PC-9 (cell line): ENCODE measurements around the gene CDH22. TPM values are rescaled to one million over a fixed set of nuclear protein-coding genes. Genes with fewer than 3 reads are reported as not detected.

Experiments used
- BruUV-seq: library from RNA; stranded (reverse); fragments of 400-500 nt; replicated peaks from 2 replicates; lab custom pipeline; 2021; lab: Mats Ljungman, UMichigan
- CTCF ChIA-PET: fragments of 300-600 bp; sonication (Branson Sonifier 250); formaldehyde crosslinking; loops from one replicate; lab custom pipeline; 2022; ENCODE audit warnings: antibody characterized with exemption; lab: Charles Lee
- POLR2A ChIA-PET: fragments of 300-600 bp; sonication (Branson Sonifier 250); formaldehyde crosslinking; loops from one replicate; lab custom pipeline; 2022; ENCODE audit warnings: antibody characterized with exemption; ENCODE audit not compliant: unreplicated experiment; lab: Charles Lee
- DNase-seq, 2 experiments: peaks; one replicate each; pipeline versions ENCODE4 v3.0.0 to v3.0.0-alpha.2; 2015 to 2022; ENCODE audit warnings: mixed read lengths in 1 of 2
- H2AFZ ChIP-seq: fragments of 200-600 bp; sonication (generic); 2 replicates; pipeline ENCODE4 v1.8.1; 2017; ENCODE audit warnings: antibody characterized with exemption
- H3F3A ChIP-seq: fragments of 200-600 bp; sonication (generic); 2 replicates; pipeline ENCODE4 v1.8.1; 2017; ENCODE audit warnings: antibody characterized with exemption, mild to moderate bottlenecking, low read depth; ENCODE audit not compliant: insufficient read depth
- H3K27ac ChIP-seq: fragments of 200-600 bp; sonication (generic); 2 replicates; pipeline ENCODE4 v1.6.1; 2016; ENCODE audit warnings: mixed run types
- H3K27me3 ChIP-seq: fragments of 200-600 bp; sonication (generic); 2 replicates; pipeline ENCODE4 v1.6.1; 2016; ENCODE audit warnings: low read depth, mixed run types; ENCODE audit not compliant: insufficient read depth
- H3K36me3 ChIP-seq: fragments of 200-600 bp; sonication (generic); 2 replicates; pipeline ENCODE4 v1.6.1; 2016; ENCODE audit warnings: low read depth, mixed run types
- H3K4me1 ChIP-seq: fragments of 200-600 bp; sonication (generic); replicated peaks from 2 replicates; pipeline ENCODE4 v1.6.1; 2016; ENCODE audit warnings: mixed run types; ENCODE audit not compliant: insufficient read depth
- H3K4me2 ChIP-seq: fragments of 200-600 bp; sonication (generic); 2 replicates; pipeline ENCODE4 v1.6.1; 2017; ENCODE audit warnings: mixed run types
- H3K4me3 ChIP-seq: fragments of 200-600 bp; sonication (generic); 2 replicates; pipeline ENCODE4 v1.6.1; 2016; ENCODE audit warnings: mixed run types
- H3K79me2 ChIP-seq: fragments of 200-600 bp; sonication (generic); 2 replicates; pipeline ENCODE4 v1.6.1; 2017; ENCODE audit warnings: low read depth, mixed run types
- H3K9me2 ChIP-seq: fragments of 200-600 bp; sonication (generic); 2 replicates; pipeline ENCODE4 v1.8.1; 2017; ENCODE audit warnings: mild to moderate bottlenecking; ENCODE audit not compliant: insufficient read depth
- H3K9me3 ChIP-seq: fragments of 200-600 bp; sonication (generic); 2 replicates; pipeline ENCODE4 v1.8.1; 2016; ENCODE audit warnings: low read depth; ENCODE audit not compliant: insufficient read depth
- H4K20me1 ChIP-seq: fragments of 200-600 bp; sonication (generic); 2 replicates; pipeline ENCODE4 v1.8.1; 2017; ENCODE audit not compliant: insufficient read depth
- CTCF ChIP-seq: fragments of 200-600 bp; sonication (generic); conservative IDR thresholded peaks from 2 replicates; pipeline ENCODE4 v1.6.1; 2017; ENCODE audit warnings: mixed run types, antibody characterized with exemption, mild to moderate bottlenecking, moderate library complexity
- EZH2 ChIP-seq: fragments of 200-600 bp; sonication (generic); IDR thresholded peaks from 2 replicates; pipeline ENCODE4 v1.8.0; 2017; ENCODE audit warnings: antibody characterized with exemption, low read depth
- intact Hi-C: fragments of 100-400 bp; cut with micrococcal nuclease; formaldehyde crosslinking; loops from one replicate; pipeline ENCODE4 v1.10.0; 2022; ENCODE audit not compliant: unreplicated experiment
- total RNA-seq: library from RNA; stranded (reverse); gene quantifications from 2 replicates; pipeline ENCODE4 v1.2.3, GENCODE V29; 2021

The CDH22 gene
- total RNA-seq, 1 experiment from 2014 or later, result not detected

- no peak overlapping the region for H3K27ac ChIP-seq
- CTCF ChIA-PET, result no interaction called here
- no peaks in the 10 kb centered on the region for H3K9me2 ChIP-seq
- no peak overlapping the region for H3K4me2 ChIP-seq
- no peaks in the 10 kb centered on the region for H3K9me3 ChIP-seq
- H3K4me1 ChIP-seq, result no peaks in the 10 kb centered on the region
- intact Hi-C loops, result no loop called here
- H2AFZ ChIP-seq, result no peak overlapping the region
- H3F3A ChIP-seq, result no peaks in the 10 kb centered on the region
- POLR2A ChIA-PET, result no interaction called here
- H3K27me3 ChIP-seq, result peaks cover 99% of the 10 kb centered on the region
- TF ChIP-seq CTCF (no peak), EZH2 (no peak)
- H4K20me1 ChIP-seq, result no peaks in the 10 kb centered on the region
- H3K4me3 ChIP-seq, result no peak overlapping the region
- DNase-seq, result no peak
- no peaks in the 10 kb centered on the region for H3K36me3 ChIP-seq
- BruUV-seq, result no TSS peak
- no peaks in the 10 kb centered on the region for H3K79me2 ChIP-seq
These were observed 18.9 kb downstream of the CDH22 start for GRCh38 chr20:46289432-46289831.

- peaks cover 99% of the 10 kb centered on the region for H3K27me3 ChIP-seq
- no peak overlapping the region for H2AFZ ChIP-seq
- ChIA-PET CTCF (no interaction called here), POLR2A (no interaction called here)
- no peaks in the 10 kb centered on the region for H3K4me1 ChIP-seq
- DNase-seq, result no peak
- no TSS peak for BruUV-seq
- H3F3A ChIP-seq, result no peaks in the 10 kb centered on the region
- intact Hi-C loops, result no loop called here
- no peaks in the 10 kb centered on the region for H4K20me1 ChIP-seq
- no peaks in the 10 kb centered on the region for H3K79me2 ChIP-seq
- TF ChIP-seq CTCF, result no peak
- no peak for TF ChIP-seq EZH2
- H3K9me2 ChIP-seq, result no peaks in the 10 kb centered on the region
- H3K36me3 ChIP-seq, result no peaks in the 10 kb centered on the region
- no peak overlapping the region for H3K4me3 ChIP-seq
- H3K4me2 ChIP-seq, result no peak overlapping the region
- no peak overlapping the region for H3K27ac ChIP-seq
- no peaks in the 10 kb centered on the region for H3K9me3 ChIP-seq
These were observed 21.3 kb downstream of the CDH22 start for GRCh38 chr20:46286977-46287376.

GRCh38 chr20:46286382-46286781 is 21.9 kb downstream of the CDH22 start:
- H3K36me3 ChIP-seq, result no peaks in the 10 kb centered on the region

More at GRCh38 chr20:46286382-46286781, 21.9 kb downstream of the CDH22 start:
- ChIA-PET POLR2A (no interaction called here), CTCF (no interaction called here)
- no peak for DNase-seq
- Histone ChIP-seq H3K4me1 (no peaks in the 10 kb centered on the region), H3K27me3 (peaks cover 99% of the 10 kb centered on the region), H3K79me2 (no peaks in the 10 kb centered on the region), H3K27ac (no peak overlapping the region), H3K9me3 (no peaks in the 10 kb centered on the region), H4K20me1 (no peaks in the 10 kb centered on the region), H3K4me2 (no peak overlapping the region), H3F3A (no peaks in the 10 kb centered on the region), H2AFZ (no peak overlapping the region), H3K9me2 (no peaks in the 10 kb centered on the region), H3K4me3 (no peak overlapping the region)
- TF ChIP-seq CTCF (no peak), EZH2 (no peak)
- no TSS peak for BruUV-seq
- intact Hi-C loops, result no loop called here
